PC-3 (cell line): ENCODE measurements around the gene SRCAP. TPM values are rescaled to one million over a fixed set of nuclear protein-coding genes. Genes with fewer than 3 reads are reported as not detected.

ENCODE experiments used
- ATAC-seq: fragments of 200-7000 bp; cut with Tn5 transposase; 2 replicates; pipeline ENCODE4 v1.9.1; 2020; ENCODE audit warnings: mild to moderate bottlenecking, moderate library complexity
- BruUV-seq: library from RNA; stranded (reverse); fragments of 400-500 nt; replicated peaks from 2 replicates; lab custom pipeline; 2021; lab: Mats Ljungman, UMichigan
- CTCF ChIA-PET: fragments of 300-600 bp; sonication (Branson Sonifier 250); formaldehyde crosslinking; loops from one replicate; lab custom pipeline; 2022; ENCODE audit warnings: antibody characterized with exemption; lab: Charles Lee
- POLR2A ChIA-PET: fragments of 300-600 bp; sonication (Branson Sonifier 250); formaldehyde crosslinking; loops from one replicate; lab custom pipeline; 2022; ENCODE audit warnings: antibody characterized with exemption; ENCODE audit not compliant: unreplicated experiment; lab: Charles Lee
- DNase-seq: peaks from one replicate; pipeline ENCODE4 v3.0.0-alpha.2; 2015
- H2AFZ ChIP-seq: fragments of 300-600 bp; sonication (generic); 2 replicates; pipeline ENCODE4 v1.6.0; 2016; ENCODE audit warnings: antibody characterized with exemption, low read length
- H3F3A ChIP-seq: fragments of 300-600 bp; sonication (generic); one replicate; pipeline ENCODE4 v1.6.0; 2017; ENCODE audit warnings: antibody characterized with exemption, low read length, control low read depth, mild to moderate bottlenecking; ENCODE audit not compliant: unreplicated experiment
- H3K27ac ChIP-seq: fragments of 300-600 bp; sonication (generic); 2 replicates; pipeline ENCODE4 v1.5.1; 2016; ENCODE audit warnings: mild to moderate bottlenecking, low read length
- H3K27me3 ChIP-seq: fragments of 300-600 bp; sonication (generic); 2 replicates; pipeline ENCODE4 v1.6.1; 2016; ENCODE audit warnings: low read length, mixed read lengths
- H3K36me3 ChIP-seq: fragments of 300-600 bp; sonication (generic); 2 replicates; pipeline ENCODE4 v1.6.1; 2016; ENCODE audit warnings: low read depth, mixed run types, low read length, mixed read lengths
- H3K4me1 ChIP-seq: fragments of 300-600 bp; sonication (generic); 2 replicates; pipeline ENCODE4 v1.5.1; 2016; ENCODE audit warnings: low read length; ENCODE audit not compliant: insufficient read depth
- H3K4me2 ChIP-seq: fragments of 300-600 bp; sonication (generic); 2 replicates; pipeline ENCODE4 v1.6.0; 2016; ENCODE audit warnings: low read length
- H3K4me3 ChIP-seq: fragments of 300-600 bp; sonication (generic); 2 replicates; pipeline ENCODE4 v1.5.1; 2016; ENCODE audit warnings: mild to moderate bottlenecking, low read length, mixed read lengths
- H3K79me2 ChIP-seq: fragments of 300-600 bp; sonication (generic); 2 replicates; pipeline ENCODE4 v1.6.1; 2017; ENCODE audit warnings: low read length, mixed read lengths
- H3K9ac ChIP-seq: fragments of 300-600 bp; sonication (generic); 2 replicates; pipeline ENCODE4 v1.6.0; 2016; ENCODE audit warnings: mild to moderate bottlenecking, low read length
- H3K9me2 ChIP-seq: fragments of 300-600 bp; sonication (generic); replicated peaks from 2 replicates; pipeline ENCODE4 v1.6.1; 2016; ENCODE audit warnings: mixed run types, low read length, mixed read lengths
- H3K9me3 ChIP-seq: fragments of 300-600 bp; sonication (generic); 2 replicates; pipeline ENCODE4 v1.6.1; 2016; ENCODE audit warnings: low read length, mixed read lengths
- H4K20me1 ChIP-seq: fragments of 300-600 bp; sonication (generic); 2 replicates; pipeline ENCODE4 v1.6.1; 2016; ENCODE audit warnings: low read length, mixed read lengths
- EZH2 ChIP-seq: fragments of 300-600 bp; sonication (generic); IDR thresholded peaks from one replicate; pipeline ENCODE4 v1.6.1; 2017; ENCODE audit warnings: antibody characterized with exemption, mild to moderate bottlenecking, low read length; ENCODE audit not compliant: unreplicated experiment
- EZH2phosphoT487 ChIP-seq: fragments of 300-600 bp; sonication (generic); IDR thresholded peaks from 2 replicates; pipeline ENCODE4 v1.6.1; 2018; ENCODE audit warnings: mild to moderate bottlenecking, antibody characterized with exemption, low read length, borderline replicate concordance
- intact Hi-C: fragments of 100-400 bp; cut with micrococcal nuclease; formaldehyde crosslinking; loops from 2 replicates; pipeline ENCODE4 v1.9.0; 2023
- total RNA-seq: library from RNA; depleted of rRNA; stranded (reverse); fragments of >200 nt; gene quantifications from 2 replicates; pipeline ENCODE4 v1.2.3, GENCODE V29; 2014
- TF ChIP-seq, protein P1 (sequence below): fragments of 300-600 bp; sonication (generic); conservative IDR thresholded peaks from 2 replicates; pipeline ENCODE4 v1.5.1; 2017; ENCODE audit warnings: antibody characterized with exemption, low read depth, mild to moderate bottlenecking, low read length

The SRCAP gene
- total RNA-seq, 1 experiment from 2014 or later = 19.0 TPM

DNA sequence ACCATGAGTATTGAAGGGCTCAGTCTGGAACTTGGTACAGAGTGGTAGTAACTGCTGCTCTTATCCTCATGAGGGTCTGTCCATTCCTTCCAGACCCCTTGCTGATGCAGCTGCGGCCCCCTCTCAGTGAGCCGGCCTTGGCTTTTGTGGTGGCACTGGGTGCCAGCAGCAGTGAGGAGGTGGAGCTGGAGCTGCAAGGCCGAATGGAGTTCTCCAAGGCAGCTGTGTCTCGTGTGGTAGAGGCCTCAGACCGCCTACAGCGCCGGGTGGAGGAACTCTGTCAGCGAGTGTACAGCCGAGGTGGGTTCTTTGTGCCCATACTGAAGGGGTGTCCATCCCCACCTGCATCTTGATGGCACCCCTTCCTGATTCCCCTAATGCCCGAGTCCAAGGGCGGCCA, 65.1 kb downstream of the SRCAP start:
- intact Hi-C loops = loop anchor here (5.0 kb wide), 1 partner anchor 107 kb away; the partner anchor contains the start of gene FBRS
- CTCF ChIA-PET = no interaction called here
- Histone ChIP-seq H3K27me3 (no peaks in the 10 kb centered on the region), H3K79me2 (peaks cover 33% of the 10 kb centered on the region), H3K27ac (no peak overlapping the region), H3K36me3 (peaks cover 21% of the 10 kb centered on the region; the same call in 1 of the 2 replicates), H3K9ac (no peak overlapping the region), H3K4me3 (peak overlapping the region; percentile 82; the same call in 1 of the 2 replicates), H3F3A (no peaks in the 10 kb centered on the region), H3K9me3 (no peaks in the 10 kb centered on the region), H3K9me2 (no peaks in the 10 kb centered on the region), H3K4me2 (peak overlapping the region; percentile 89), H3K4me1 (peaks cover 20% of the 10 kb centered on the region), H2AFZ (no peak overlapping the region), H4K20me1 (peaks cover 4% of the 10 kb centered on the region; the same call in 1 of the 2 replicates)
- DNase-seq (no peak), ATAC-seq (no peak)
- POLR2A ChIA-PET = no interaction called here
- no TSS peak for BruUV-seq
- TF ChIP-seq, protein P1, sequence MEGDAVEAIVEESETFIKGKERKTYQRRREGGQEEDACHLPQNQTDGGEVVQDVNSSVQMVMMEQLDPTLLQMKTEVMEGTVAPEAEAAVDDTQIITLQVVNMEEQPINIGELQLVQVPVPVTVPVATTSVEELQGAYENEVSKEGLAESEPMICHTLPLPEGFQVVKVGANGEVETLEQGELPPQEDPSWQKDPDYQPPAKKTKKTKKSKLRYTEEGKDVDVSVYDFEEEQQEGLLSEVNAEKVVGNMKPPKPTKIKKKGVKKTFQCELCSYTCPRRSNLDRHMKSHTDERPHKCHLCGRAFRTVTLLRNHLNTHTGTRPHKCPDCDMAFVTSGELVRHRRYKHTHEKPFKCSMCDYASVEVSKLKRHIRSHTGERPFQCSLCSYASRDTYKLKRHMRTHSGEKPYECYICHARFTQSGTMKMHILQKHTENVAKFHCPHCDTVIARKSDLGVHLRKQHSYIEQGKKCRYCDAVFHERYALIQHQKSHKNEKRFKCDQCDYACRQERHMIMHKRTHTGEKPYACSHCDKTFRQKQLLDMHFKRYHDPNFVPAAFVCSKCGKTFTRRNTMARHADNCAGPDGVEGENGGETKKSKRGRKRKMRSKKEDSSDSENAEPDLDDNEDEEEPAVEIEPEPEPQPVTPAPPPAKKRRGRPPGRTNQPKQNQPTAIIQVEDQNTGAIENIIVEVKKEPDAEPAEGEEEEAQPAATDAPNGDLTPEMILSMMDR = no peak
- TF ChIP-seq EZH2phosphoT487 (no peak), EZH2 (no peak)

DNA sequence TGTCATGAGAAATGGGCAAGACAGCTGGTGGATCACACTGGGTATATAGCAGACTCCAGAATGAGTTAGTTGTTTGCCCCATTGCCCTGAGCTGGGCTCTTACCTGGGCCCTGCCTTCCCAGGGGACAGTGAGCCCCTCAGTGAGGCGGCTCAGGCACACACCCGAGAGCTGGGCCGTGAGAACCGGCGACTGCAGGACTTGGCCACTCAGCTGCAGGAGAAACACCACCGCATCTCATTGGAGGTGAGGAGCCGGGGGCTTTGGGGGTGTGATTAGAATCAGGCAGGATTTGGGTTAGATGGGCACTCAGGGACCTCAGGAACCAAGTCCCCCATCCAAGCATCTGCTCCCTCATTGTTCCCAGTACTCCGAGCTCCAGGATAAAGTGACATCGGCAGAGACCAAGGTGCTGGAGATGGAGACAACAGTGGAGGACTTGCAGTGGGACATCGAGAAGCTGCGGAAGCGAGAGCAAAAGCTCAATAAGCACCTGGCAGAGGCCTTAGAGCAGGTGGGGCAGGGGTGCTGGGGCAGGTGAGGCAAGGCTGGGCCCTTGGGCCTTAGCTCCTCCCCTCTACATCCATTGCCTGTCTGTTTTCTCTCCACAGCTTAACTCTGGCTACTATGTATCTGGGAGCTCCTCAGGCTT, 66.0 kb downstream of the SRCAP start:
- H3K9me3 ChIP-seq = no peaks in the 10 kb centered on the region
- H3K4me1 ChIP-seq = peaks cover 20% of the 10 kb centered on the region
- no peak overlapping the region for H3K9ac ChIP-seq
- ATAC-seq = no peak
- H4K20me1 ChIP-seq = peaks cover 4% of the 10 kb centered on the region; the same call in 1 of the 2 replicates
- no peak overlapping the region for H3K27ac ChIP-seq
- DNase-seq = no peak
- no peak overlapping the region for H3K4me2 ChIP-seq
- TF ChIP-seq, protein P1 = no peak
- no peak for TF ChIP-seq EZH2
- TF ChIP-seq EZH2phosphoT487 = no peak
- H3K4me3 ChIP-seq = no peak overlapping the region
- no TSS peak for BruUV-seq
- no peaks in the 10 kb centered on the region for H3K9me2 ChIP-seq
- H3F3A ChIP-seq = no peaks in the 10 kb centered on the region
- H2AFZ ChIP-seq = no peak overlapping the region
- H3K36me3 ChIP-seq = peaks cover 21% of the 10 kb centered on the region; the same call in 1 of the 2 replicates
- no peaks in the 10 kb centered on the region for H3K27me3 ChIP-seq
- ChIA-PET CTCF (no interaction called here), POLR2A (no interaction called here)
- intact Hi-C loops = loop anchor here (5.0 kb wide), 1 partner anchor 108 kb away; the partner anchor contains the start of gene FBRS
- H3K79me2 ChIP-seq = peaks cover 33% of the 10 kb centered on the region

DNA sequence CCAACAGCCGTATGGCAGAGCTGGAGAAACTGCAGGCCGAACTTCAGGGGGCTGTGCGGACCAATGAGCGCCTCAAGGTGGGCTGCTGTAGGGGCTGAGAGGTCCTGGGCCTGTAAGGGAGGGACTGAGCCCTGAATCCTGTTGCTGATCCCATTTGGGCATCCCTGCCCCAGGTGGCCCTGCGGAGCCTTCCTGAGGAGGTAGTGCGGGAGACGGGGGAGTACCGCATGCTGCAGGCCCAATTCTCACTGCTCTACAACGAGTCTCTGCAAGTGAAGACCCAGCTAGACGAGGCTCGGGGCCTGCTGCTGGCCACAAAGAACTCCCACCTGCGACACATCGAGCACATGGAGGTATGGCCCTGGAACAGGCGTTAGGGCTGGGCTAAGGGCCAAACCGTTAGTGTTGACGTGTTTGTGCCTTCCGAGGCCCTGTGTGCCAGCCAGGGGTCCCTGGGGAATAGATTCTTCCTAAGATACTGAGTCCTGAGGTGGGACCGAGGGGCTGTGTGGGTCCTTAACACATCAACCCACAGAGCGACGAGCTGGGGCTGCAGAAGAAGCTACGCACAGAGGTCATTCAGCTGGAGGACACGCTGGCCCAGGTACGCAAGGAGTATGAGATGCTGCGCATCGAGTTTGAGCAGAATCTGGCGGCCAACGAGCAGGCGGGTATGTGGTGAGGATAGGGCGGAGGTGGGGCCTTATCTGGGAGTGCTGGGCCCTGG, 67.4 kb downstream of the SRCAP start:
- intact Hi-C loops = no loop called here
- POLR2A ChIA-PET = no interaction called here

More for the DNA sequence above, 67.4 kb downstream of the SRCAP start:
- no peaks in the 10 kb centered on the region for H3K9me2 ChIP-seq
- no peak overlapping the region for H2AFZ ChIP-seq
- H3K27ac ChIP-seq = no peak overlapping the region
- TF ChIP-seq, protein P1 = no peak
- no peak for TF ChIP-seq EZH2phosphoT487
- TF ChIP-seq EZH2 = no peak
- no peak overlapping the region for H3K4me3 ChIP-seq
- no peak for DNase-seq
- H3K9ac ChIP-seq = no peak overlapping the region
- no peak overlapping the region for H3K4me2 ChIP-seq
- peaks cover 4% of the 10 kb centered on the region; the same call in 1 of the 2 replicates for H4K20me1 ChIP-seq
- CTCF ChIA-PET = no interaction called here
- no peak for ATAC-seq
- no TSS peak for BruUV-seq
- H3K4me1 ChIP-seq = peaks cover 11% of the 10 kb centered on the region; the same call in 1 of the 2 replicates
- H3K36me3 ChIP-seq = peaks cover 21% of the 10 kb centered on the region; the same call in 1 of the 2 replicates
- no peaks in the 10 kb centered on the region for H3F3A ChIP-seq
- peaks cover 23% of the 10 kb centered on the region for H3K79me2 ChIP-seq
- no peaks in the 10 kb centered on the region for H3K27me3 ChIP-seq
- H3K9me3 ChIP-seq = no peaks in the 10 kb centered on the region
